Superior temporal gyrus (tissue), 1 donor: Measurements from ENCODE around the gene CEP164.
A peak's percentile ranks its signal among the peaks of the same experiment; 100 is the strongest.

ENCODE experiments used
- DNase-seq: peaks from one replicate; pipeline ENCODE4 v3.0.0-alpha.2; 2016; ENCODE audit errors: extremely low spot score

CEP164 gene

DNA sequence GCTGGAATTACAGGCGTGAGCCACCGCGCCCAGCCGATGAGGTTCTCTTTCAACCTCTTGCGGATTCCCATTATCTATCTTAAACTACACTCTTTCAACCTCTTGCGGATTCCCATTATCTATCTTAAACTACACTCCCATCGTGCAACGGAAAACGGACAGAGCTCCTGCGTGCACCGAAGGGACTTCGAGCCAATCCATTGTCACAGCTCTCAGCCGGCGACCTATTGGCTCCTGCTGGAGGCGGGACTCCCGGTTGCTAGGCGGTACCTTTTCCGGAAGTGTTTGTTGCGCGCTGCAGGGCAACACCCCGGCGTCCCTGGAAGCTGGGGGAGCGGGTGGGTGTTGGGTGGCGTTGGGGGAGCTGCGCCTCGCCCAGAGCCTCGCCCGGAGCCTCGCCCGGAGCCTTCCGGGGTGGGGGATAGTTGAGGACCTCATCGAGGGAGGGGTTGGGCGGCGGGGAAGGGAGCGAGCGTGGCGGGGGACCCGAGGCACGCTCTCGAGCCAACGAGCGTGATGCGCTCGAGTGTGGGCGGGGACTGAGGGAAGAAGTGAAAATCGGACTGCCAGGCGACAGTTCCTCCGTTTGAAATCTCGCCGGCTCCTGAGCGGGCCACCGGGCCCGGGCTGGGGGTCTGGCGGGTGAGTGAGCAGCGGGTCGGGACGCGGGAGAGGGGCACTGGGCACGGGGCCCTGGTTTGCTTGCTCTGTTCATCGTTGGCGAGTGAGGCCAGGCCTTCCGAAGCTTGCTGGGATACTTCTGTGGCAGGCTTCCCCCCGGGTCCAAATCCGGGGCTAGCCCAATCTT is at the start of gene CEP164:
Gene CEP164 (plus strand): TSS at position 288 of the 808 bp plus-strand sequence. CDS start 10,733 bp downstream, outside the sequence.
- DNase-seq, result peak; percentile 96

DNA sequence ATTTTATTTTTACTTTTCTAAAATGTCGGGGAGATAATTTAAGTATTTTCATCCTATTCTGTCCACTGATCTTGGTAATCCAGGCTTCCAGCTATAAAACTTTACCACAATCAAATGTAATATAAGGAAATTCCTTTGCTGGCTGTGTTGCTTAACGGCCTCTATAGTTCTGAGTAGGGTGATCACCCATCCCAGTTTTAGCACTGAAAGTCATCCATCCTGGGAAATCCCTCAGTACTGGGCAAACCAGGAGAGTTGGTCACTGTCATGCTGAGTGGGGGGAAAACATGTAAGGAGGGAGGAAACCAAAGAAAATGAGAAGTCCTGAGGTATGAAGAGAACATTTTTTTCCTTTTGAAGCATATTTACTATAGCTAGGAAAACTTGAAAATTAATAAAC is 49.3 kb upstream of the CEP164 start:
- no peak for DNase-seq

DNA sequence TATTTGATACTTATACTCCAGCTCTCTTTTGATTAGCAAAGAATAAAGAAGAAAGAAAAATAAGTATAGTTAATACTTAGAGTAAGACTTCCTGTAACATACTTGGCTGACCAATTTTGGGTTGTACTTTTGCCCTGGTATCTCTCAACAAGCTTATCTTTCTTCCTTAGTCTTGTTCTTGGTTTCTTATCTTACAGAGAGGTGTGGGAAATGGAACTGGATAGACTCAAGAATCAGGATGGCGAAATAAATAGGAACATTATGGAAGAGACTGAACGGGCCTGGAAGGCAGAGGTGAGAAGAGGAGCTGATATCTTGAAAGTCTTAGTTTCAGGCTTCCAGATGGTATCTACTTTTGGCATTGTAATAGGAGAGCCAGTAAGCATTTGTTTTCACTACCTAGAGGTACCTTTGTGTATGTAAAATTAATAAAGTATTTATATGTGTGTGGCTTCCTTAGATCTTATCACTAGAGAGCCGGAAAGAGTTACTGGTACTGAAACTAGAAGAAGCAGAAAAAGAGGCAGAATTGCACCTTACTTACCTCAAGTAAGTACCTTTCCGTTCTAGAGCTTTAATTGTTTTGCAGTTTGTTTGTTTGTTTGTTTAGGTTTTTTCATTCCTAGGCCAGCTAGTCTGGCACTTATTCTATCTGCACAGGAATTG is 47.8 kb upstream of the CEP164 start:
- DNase-seq, result no peak

DNA sequence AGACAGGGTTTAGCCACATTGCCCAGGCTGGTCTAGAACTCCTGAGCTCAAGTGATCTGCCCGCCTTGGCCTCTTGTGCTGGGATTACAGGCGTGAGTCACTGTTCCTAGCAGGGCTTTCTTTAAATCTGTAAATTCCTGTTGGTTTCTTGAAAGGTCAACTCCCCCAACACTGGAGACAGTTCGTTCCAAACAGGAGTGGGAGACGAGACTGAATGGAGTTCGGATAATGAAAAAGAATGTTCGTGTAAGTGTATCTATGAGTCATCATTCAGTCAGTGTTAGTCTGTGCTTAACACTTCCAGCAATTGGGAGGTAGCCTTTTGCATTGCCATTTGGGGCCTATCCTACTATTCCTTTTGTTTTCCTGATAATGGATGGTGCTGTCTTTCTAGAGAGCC is 46.5 kb upstream of the CEP164 start:
- DNase-seq, result peak; percentile 24

DNA sequence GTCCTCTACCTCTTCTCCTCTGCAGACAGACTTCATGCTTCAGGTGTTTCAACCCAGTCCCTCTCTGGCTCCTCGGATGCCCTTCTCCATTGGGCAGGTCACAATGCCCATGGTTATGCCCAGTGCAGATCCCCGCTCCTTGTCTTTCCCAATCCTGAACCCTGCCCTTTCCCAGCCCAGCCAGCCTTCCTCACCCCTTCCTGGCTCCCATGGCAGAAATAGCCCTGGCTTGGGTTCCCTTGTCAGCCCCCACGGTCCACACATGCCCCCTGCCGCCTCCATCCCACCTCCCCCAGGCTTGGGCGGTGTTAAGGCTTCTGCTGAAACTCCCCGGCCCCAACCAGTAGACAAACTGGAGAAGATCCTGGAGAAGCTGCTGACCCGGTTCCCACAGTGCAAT is 45.8 kb upstream of the CEP164 start:
- DNase-seq, result no peak

DNA sequence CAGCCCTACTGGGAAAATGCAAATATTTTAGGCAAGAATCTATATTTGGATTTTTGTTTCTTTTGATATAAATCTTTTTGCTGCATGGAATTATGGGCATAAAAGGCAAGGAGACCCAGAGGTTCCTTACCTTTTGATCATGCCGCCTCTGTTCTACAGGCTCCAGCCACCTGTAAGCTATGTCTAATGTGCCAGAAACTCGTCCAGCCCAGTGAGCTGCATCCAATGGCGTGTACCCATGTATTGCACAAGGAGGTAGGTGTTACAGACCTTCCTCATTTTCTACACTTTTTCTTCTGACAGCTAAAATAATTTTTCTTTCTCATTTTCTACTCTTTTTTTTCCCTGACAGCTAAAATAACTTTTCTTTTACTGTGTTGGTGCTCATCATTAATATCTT is 44.7 kb upstream of the CEP164 start:
- no peak for DNase-seq

DNA sequence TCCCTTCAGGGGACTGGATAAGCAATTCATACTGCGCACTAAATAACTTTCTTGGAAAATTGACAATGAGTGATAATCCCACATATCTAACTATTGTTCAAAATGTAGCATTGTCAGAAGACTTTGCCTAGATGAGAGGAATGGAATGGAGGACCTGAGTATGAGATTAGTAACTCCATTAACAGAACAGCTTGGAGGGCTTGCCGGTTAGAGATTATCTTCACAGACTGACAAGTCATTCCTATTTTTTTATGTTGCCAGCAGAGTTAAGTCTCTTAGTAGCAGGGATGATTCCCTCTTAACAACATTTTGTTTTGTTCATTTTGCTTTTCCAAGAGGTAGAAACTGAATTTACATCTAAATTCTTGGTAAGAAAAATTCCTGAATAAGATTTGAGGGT is 43.6 kb upstream of the CEP164 start:
- no peak for DNase-seq

DNA sequence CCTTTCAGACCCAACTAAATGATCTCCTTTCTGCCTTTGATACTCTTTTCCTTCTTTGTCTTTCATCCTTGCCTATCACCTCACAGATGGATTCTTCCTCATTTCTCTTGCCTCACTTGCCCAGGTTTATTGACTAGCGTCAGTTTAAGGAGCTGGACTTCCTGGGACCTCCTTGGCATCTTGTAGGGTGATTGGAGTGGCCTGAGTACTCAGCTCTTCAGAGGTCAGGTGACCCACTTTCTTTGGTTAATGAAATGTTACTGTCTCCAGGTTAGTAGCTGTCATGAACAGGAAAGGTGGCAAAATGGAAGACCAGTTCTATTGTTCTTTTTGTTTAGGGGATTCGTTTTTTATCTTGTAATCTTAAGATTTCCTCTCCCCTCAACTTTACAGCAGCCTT is 41.1 kb upstream of the CEP164 start:
- no peak for DNase-seq

DNA sequence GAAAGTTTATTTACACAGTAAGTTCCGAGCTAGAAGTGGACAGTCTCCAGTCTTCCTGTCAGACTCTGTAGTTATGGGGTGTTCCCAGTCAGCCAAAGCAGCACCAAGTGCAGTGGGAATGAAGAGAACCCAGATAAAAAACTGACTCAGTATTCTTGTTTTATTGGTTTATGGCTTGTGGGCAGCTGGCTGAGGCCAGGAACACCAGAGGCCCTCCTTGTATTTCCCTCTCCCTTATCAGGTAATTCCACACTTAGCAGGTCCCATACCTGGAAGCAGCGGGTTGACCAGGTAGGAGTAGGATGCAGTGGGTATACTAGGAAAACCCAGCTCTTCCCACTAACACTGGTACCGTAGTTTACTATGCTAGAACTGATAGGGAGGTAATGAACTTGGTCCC is 40.0 kb upstream of the CEP164 start:
- DNase-seq, result no peak

DNA sequence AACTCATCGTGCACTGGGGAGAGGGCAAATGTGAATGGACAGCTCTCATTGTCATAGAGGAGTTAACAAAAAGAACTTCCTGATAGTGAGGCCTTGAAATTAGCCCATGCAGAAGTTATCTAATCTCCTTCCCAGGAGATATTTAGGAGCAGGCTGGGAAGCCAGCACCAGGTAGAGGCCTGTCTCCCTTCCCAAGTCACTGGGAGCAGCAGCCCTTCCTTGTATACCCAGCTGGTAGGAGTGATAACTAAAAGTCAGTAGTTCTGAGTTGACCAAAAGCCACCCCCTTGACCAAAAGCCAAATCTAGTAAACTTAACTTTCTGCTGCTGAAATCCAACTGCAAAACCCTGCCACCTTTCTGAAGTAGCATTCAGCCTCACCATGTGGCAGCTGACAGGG is 37.9 kb upstream of the CEP164 start:
- DNase-seq, result no peak

DNA sequence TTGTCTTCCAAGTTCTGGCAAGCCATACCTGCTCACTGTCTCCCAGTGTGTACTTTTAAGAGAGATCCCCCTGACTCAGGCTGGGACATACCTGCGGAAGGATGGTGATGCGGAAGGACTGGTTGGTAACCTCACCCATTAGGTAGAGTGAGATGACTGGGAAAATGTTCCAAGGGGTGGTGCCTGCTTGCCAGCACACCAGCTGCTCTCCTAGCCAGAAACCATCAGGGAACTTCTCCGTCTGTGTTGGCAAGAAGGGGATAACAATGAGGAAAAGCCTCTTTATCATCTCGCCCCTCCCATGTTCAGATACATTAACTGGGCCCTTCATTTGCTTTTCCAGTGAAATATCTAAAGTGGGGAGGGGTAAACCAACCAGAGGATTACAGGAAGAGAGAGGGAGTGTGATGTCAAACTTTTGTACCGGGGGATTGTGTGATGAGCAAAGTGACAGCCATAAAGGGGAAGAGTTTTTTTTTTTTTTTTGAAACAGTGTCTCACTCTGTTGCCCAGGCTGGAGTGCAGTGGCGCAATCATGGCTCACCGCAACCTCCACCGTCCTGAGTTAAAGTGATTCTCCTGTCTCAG is 36.8 kb upstream of the CEP164 start, which contains the start of gene BACE1-AS:
Gene BACE1-AS (plus strand): TSS at position 538 of the 588 bp plus-strand sequence.
- no peak for DNase-seq

DNA sequence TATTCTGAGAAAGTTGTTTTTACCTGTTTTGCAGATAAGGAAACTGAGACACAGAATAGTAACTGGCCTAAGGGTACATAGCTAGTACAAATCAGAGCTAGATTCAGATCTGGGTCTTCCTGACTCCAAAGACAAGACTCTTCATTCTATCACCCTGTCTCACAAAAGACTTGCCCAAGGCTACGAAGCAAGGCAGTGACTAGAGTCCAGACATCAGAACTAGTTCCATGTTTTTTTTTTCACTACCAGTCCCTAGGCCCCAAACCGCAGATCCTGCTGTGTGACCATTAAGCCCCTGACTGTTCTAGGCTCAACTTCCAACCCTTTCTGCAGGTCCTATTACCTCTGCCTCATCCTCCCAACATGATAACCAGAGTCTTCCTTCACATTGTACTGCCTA is 35.0 kb upstream of the CEP164 start:
- no peak for DNase-seq

DNA sequence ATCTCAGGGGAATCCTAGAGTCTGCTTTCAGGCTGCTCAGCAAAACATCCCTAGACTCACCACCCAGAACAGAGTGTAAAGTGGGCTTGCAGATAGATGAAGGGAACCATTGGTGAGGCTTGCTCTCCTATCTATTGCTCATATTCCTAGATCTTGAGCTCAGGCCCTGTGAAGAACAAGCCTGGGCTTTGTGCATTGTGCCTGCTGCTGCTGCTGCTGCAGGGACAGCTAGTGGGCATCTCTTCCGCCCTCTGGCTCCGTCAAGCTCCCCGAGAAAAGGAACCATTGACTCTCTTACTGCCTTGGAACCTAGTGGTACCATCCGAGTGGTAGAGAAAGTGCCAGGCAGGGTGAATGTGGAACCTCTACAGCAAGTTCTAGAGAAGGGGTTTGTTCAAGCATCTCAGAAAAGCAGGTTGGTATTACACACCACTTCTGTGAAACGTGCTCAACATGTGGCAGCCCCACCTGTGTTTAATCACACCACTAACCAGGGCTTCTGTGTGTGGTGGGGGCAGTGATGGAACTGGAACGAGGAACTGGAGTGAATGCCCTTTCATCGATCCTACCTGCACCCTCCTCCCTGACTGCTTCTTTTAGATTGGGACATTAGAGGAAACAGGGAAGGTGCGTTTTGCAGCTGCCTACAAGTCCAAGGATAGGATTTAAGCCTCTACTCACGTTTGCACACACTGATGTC is 32.1 kb upstream of the CEP164 start:
- peak; percentile 90 for DNase-seq

DNA sequence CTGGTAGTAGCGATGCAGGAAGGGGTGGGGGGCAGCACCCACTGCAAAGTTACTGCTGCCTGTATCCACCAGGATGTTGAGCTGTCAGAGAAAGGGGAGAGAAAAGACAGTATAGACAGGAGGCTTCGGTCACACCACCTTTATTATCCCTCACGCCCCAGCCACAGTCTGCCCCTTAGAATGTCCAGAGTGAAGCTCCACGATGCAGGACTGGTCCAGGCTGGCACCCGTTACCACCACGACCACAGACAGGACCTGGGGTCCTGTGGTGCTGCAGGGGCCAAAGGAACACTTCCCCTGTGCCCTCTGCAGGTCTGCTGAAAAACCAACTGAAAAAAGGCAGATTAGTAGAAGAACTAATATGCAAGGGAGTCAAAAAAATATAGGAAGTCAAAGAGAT is 30.8 kb upstream of the CEP164 start:
- DNase-seq, result no peak

DNA sequence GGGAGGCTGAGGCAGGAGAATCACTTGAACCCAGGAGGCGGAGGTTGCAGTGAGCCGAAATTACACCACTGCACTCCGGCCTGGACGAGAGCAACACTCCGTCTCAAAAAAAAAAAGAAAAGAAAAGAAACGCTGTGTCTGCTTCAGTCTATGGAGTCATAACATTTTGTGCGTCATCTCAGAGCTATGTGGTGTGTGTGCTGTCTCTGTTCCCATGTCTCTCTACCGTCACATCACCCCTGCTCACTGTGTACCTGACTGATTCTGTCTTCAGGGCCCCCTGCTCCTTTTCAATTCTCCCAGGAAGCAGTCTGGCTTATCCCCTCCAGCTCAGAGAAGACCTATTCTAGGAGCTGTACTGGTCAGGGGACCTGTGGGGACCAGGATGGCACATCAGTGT is 29.5 kb upstream of the CEP164 start:
- no peak for DNase-seq

DNA sequence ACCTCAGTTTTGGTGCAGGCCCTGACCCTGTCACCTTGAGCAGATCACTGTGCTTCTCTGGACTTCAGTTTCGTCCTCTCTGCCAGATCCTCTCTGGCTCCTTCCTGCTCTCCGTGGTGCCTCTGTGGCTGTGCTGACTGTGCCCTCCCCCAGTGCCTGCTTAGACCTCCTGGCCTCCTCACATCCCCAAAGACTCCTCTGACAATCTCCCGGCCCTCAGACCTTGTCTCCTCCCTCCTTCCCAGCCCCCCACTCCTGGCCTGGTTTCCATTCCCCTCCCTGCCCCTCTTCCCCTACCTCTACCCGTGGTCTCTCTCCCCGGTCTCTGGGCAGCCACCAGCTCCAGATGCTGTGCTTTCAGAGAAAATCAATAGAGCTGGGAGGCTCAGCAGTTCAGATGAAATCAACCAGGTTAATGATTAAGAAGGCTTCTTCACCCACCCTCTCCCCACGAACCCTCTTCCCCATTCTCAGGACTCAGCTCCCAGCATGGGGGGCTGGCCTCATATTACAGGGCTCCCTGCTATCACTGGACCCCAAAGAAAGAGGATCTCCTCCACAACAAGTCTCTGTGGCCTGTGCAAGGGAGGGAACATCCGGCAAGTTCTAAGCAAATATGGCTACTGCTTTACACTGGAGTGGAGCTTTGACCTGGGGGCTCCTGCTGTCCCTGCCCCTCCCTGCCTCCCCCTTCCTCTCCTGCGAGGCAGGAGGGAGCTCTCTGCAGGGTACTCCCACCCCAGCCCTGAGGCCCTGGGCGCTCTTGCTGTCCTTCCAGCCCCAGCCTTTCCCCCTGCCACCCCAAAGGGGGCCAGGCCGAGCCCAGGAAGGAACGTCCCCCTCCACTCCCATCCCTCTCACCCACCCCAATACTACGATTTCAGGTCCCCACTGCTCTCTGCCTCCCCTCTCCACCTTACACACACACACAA is 28.0 kb upstream of the CEP164 start:
- no peak for DNase-seq

DNA sequence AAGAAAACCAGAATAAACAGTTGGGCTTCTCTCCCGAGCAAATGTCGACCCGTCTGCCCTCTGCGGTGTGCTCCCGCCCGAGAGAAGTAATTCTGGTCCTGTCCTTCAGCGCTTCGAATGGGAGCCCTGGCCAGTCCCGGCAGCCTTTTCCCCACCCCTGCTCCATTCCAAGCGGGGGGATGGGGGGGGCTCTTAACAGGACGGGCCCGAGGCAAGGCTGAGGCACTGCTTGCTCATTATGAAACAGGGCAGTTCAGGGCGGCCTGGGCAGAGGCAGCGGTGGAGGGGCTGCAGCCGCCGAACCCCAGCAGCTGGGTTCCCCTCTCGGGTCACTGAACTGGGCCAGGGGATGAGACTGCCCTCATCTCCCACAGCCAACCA is 27.4 kb upstream of the CEP164 start:
- DNase-seq, result no peak

DNA sequence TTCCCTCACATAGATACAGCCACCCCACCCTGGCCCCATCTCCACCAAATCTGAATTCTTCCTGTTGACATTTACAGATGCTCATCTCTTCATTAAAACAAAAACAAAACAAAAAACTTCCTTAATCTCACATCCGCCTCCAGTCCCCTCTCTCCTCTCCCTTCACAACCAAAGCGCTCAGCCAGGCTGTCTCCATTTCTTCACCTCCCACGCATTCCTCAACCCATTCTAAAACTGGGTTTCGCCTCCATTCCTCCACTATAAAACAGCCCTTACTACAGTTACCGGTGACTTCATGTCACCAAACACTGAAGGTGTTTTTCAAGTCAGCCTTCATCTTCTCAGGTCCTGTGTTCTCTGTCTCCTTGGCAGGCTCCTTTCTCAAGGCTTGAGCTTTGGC is 26.9 kb upstream of the CEP164 start:
- DNase-seq, result peak; percentile 65

DNA sequence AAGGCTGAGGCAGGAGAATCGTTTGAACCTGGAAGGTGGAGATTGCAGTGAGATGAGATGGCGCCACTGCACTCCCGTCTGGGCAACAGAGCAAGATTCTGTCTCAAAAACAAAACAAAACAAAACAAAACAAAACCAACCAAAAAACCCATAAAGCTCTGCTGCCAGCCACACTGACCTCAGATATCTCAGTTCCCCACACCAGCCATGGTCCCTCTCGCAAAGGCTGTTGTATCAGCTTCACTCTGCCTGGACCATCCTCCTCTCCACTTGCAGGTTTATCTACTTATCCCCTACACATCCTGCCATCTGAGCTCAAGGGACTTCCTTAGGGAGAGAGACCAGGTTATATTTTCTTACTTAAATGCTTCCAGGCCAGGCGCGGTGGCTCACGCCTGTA is 25.4 kb upstream of the CEP164 start:
- DNase-seq, result no peak

DNA sequence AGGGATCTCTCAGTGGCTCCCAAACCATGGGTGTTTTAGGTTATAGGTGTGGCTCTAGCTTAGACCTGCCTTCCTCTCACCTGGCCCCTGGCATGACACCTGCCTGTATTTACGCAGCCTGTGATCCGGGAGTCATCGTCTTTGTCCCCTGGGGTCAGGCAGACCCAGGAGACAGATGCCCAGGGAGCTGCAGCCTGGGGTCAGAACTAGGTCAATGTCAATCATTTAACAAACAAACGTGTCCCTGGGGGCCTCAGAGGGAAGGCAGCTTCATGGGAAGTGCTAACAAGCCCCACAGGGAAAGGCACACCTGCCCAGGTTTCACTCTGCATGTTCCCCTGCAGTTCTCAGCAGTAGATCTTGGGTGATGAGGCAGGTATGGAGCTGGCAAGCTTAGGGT is 24.6 kb upstream of the CEP164 start:
- DNase-seq, result no peak

DNA sequence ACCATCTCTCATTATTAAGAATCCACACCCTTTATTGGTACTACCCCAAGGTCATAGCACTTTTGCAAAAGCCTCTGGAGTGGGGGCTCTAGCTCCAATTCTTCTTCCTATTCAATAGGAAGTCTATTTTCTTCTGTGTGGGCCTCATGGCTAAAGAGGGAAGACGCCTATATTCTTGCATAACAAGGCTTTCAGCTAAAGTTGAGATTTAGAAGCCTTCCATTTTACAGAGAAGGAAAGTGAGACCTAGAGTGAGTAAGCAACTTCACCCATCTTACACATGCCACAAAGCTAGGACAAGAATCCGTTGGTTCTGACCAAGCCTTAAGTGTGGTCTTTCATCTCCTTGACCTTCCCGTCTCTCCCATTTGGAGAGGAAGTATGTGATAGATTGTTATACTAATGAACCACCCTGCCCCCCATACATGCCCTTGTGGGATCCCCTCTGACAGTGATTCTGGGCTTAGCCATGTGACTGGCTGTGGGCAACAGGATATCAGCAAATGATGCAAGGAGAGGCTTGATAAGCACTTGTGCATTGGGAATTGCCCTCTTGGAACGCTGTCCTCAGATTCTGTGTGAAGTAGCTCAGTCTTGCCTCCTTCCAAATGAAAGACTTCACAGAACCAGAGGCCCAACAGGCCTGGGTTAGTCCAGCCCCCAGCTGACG is 23.9 kb upstream of the CEP164 start:
- no peak for DNase-seq
